Measurements from ENCODE around the gene WNT3. TPM values are rescaled to one million over a fixed set of nuclear protein-coding genes. Genes with fewer than 3 reads are reported as not detected.

The WNT3 gene
- total and polyA plus RNA-seq, 2 donors (not counting 3 experiments of a cell fraction or from before 2014, with no cell fraction given), result 1.4 to 2.1 TPM

DNA sequence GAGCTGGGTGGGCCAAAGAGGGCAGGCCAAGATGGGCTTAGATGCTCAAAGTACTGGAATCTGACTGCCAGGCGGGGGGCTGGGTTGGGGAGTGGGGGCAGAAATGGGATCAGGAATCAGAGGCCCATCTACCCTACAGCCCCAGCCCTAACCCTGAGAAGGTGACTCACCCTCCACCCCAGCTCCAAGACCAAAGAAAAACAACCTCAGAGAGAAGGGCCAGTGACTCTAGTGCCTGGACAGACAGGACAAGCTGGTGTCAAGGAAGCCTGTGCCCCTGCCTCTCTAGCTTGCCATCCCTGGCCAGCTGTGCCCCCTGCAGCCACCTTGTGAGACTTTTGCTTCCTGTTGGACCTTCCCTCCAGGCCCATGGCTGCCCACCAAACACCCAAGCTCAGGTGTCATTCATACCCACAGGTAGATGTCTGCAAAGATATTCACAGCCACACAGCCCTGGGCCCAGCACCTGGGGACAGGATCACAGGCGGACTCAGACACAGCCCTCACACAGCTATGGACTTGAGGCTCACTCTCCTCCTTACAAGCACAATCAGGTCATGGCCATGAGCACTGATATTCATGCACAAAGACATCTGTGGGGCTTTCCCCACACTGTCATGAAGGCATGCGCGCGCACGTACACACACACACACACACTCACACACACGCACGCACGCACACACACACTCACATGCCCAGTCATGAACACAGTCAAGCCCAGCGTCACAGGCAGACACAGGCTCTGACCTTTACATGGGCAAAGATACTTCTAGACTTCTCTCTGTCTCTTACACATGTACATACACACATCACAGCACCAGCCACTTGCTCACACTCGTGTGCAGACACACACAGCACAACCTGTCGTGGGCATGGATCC lies 2.8 kb downstream of the WNT3 start:
- peaks cover 46 to 55% of the 10 kb centered on the region in 2 experiments for H3K27me3 ChIP-seq (ENCODE audit: control insufficient read depth in 2 of 2, insufficient read depth in 2 of 2, low read length in 2 of 2)
- no peaks in the 10 kb centered on the region for H3K9me3 ChIP-seq (replicated peaks; ENCODE audit: control insufficient read depth, insufficient read depth, low read length)
- DNase-seq (ENCODE audit: low read depth, low spot score), result no peak
- H3K27ac ChIP-seq (ENCODE audit: insufficient read depth, low read depth, low read length), result no peak overlapping the region
- H4K20me1 ChIP-seq (replicated peaks; ENCODE audit: control insufficient read depth, extremely low read depth, insufficient read depth, low read length), result no peaks in the 10 kb centered on the region
- H3K4me3 ChIP-seq (replicated peaks in 1 of 3; ENCODE audit: insufficient read depth in 1 of 3, low read depth in 1 of 3, low read length in 3 of 3), result no peak overlapping the region
- dilution Hi-C loops (cut with MboI; ENCODE audit: extremely low pct_ligation_motif_present, low sequenced_read_pairs) (no loop called here), intact Hi-C loops (cut with micrococcal nuclease) (no loop called here)
- no peaks in the 10 kb centered on the region for H3K9me1 ChIP-seq (replicated peaks; ENCODE audit: control insufficient read depth, extremely low read depth, insufficient read depth, low read length)
- BruUV-seq (replicated peaks), result no TSS peak
- H2AFZ ChIP-seq (ENCODE audit: low read depth, low read length), result no peak overlapping the region
- H3K9ac ChIP-seq (replicated peaks; ENCODE audit: extremely low read depth, insufficient read depth, low read length), result no peak overlapping the region
- no peaks in the 10 kb centered on the region for H3K4me1 ChIP-seq (ENCODE audit: control insufficient read depth, extremely low read depth, insufficient read depth, low read length)
- ChIA-PET POLR2A (no interaction called here), CTCF (interaction anchor here (0.7 to 2.7 kb wide), 5 partner anchors 10 to 127 kb away, joined by 3 to 11 read pairs (median 8); no protein-coding TSS in a partner anchor)
- FAIRE-seq, result no peak
- no peaks in the 10 kb centered on the region for H3K36me3 ChIP-seq (ENCODE audit: control insufficient read depth in 2 of 2, extremely low read depth in 1 of 2, insufficient read depth in 2 of 2, low read length in 2 of 2)
- H3K4me2 ChIP-seq (ENCODE audit: insufficient read depth, low read length), result no peak overlapping the region
- no peaks in the 10 kb centered on the region for H3K79me2 ChIP-seq (ENCODE audit: control insufficient read depth, insufficient read depth, low read length)
- no peak for TF ChIP-seq JUN (IDR thresholded peaks at IDR 0.05; ENCODE audit: borderline replicate concordance, insufficient read depth, insufficient read length, low read depth)
- TF ChIP-seq, protein P1, sequence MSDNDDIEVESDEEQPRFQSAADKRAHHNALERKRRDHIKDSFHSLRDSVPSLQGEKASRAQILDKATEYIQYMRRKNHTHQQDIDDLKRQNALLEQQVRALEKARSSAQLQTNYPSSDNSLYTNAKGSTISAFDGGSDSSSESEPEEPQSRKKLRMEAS (IDR thresholded peaks at IDR 0.05; ENCODE audit: insufficient read depth, insufficient read length), result no peak

GRCh38 chr17:46814446-46814845 lies 4.0 kb downstream of the WNT3 start:
- H3K9ac ChIP-seq (replicated peaks; ENCODE audit: extremely low read depth, insufficient read depth, low read length), result no peak overlapping the region
- H3K36me3 ChIP-seq (ENCODE audit: control insufficient read depth in 2 of 2, extremely low read depth in 1 of 2, insufficient read depth in 2 of 2, low read length in 2 of 2), result no peaks in the 10 kb centered on the region
- dilution Hi-C loops (cut with MboI; ENCODE audit: extremely low pct_ligation_motif_present, low sequenced_read_pairs), result no loop called here
- no peak overlapping the region for H3K4me2 ChIP-seq (ENCODE audit: insufficient read depth, low read length)
- no peaks in the 10 kb centered on the region for H3K9me1 ChIP-seq (replicated peaks; ENCODE audit: control insufficient read depth, extremely low read depth, insufficient read depth, low read length)
- peaks cover 34 to 44% of the 10 kb centered on the region in 2 experiments for H3K27me3 ChIP-seq (ENCODE audit: control insufficient read depth in 2 of 2, insufficient read depth in 2 of 2, low read length in 2 of 2)
- DNase-seq (ENCODE audit: low read depth, low spot score) (no peak), FAIRE-seq (no peak)
- no peak for TF ChIP-seq EZH2 (IDR thresholded peaks at IDR 0.05; ENCODE audit: borderline replicate concordance, low read depth, low read length, severe bottlenecking)
- TF ChIP-seq POLR2AphosphoS5 (IDR thresholded peaks at IDR 0.05; ENCODE audit: insufficient read depth, low read depth, low read length), result no peak
- TF ChIP-seq GATA2 (IDR thresholded peaks at IDR 0.05; ENCODE audit: insufficient read depth, insufficient read length, low read depth, low read length), result no peak
- TF ChIP-seq POLR2A (IDR thresholded peaks at IDR 0.05; ENCODE audit: low read depth, low read length), result no peak
- TF ChIP-seq MYC (IDR thresholded peaks at IDR 0.05; ENCODE audit: low read depth, low read length), result no peak
- no peak for TF ChIP-seq FOS (IDR thresholded peaks at IDR 0.05; ENCODE audit: borderline replicate concordance, insufficient read depth, low read length)
- no peak for TF ChIP-seq JUN (IDR thresholded peaks at IDR 0.05; ENCODE audit: borderline replicate concordance, insufficient read depth, insufficient read length, low read depth)
- TF ChIP-seq, protein P2, sequence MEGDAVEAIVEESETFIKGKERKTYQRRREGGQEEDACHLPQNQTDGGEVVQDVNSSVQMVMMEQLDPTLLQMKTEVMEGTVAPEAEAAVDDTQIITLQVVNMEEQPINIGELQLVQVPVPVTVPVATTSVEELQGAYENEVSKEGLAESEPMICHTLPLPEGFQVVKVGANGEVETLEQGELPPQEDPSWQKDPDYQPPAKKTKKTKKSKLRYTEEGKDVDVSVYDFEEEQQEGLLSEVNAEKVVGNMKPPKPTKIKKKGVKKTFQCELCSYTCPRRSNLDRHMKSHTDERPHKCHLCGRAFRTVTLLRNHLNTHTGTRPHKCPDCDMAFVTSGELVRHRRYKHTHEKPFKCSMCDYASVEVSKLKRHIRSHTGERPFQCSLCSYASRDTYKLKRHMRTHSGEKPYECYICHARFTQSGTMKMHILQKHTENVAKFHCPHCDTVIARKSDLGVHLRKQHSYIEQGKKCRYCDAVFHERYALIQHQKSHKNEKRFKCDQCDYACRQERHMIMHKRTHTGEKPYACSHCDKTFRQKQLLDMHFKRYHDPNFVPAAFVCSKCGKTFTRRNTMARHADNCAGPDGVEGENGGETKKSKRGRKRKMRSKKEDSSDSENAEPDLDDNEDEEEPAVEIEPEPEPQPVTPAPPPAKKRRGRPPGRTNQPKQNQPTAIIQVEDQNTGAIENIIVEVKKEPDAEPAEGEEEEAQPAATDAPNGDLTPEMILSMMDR (IDR thresholded peaks at IDR 0.05; ENCODE audit: extremely low read depth in 1 of 2, insufficient read depth in 1 of 2, low read depth in 1 of 2, low read length in 2 of 2), result no peak
- TF ChIP-seq, protein P1 (IDR thresholded peaks at IDR 0.05; ENCODE audit: insufficient read depth, insufficient read length), result no peak
- intact Hi-C loops (cut with micrococcal nuclease), result no loop called here
- BruUV-seq (replicated peaks), result no TSS peak
- no peaks in the 10 kb centered on the region for H3K9me3 ChIP-seq (replicated peaks; ENCODE audit: control insufficient read depth, insufficient read depth, low read length)
- no peak overlapping the region for H2AFZ ChIP-seq (ENCODE audit: low read depth, low read length)
- no peaks in the 10 kb centered on the region for H3K79me2 ChIP-seq (ENCODE audit: control insufficient read depth, insufficient read depth, low read length)
- no peak overlapping the region for H3K4me3 ChIP-seq (replicated peaks in 1 of 3; ENCODE audit: insufficient read depth in 1 of 3, low read depth in 1 of 3, low read length in 3 of 3)
- H3K4me1 ChIP-seq (ENCODE audit: control insufficient read depth, extremely low read depth, insufficient read depth, low read length), result no peaks in the 10 kb centered on the region
- H4K20me1 ChIP-seq (replicated peaks; ENCODE audit: control insufficient read depth, extremely low read depth, insufficient read depth, low read length), result no peaks in the 10 kb centered on the region
- ChIA-PET POLR2A (no interaction called here), CTCF (interaction anchor here (1.0 to 2.7 kb wide), 4 partner anchors 8 to 128 kb away, joined by 4 to 11 read pairs (median 8); no protein-coding TSS in a partner anchor)
- H3K27ac ChIP-seq (ENCODE audit: insufficient read depth, low read depth, low read length), result no peak overlapping the region

All from endothelial cell of umbilical vein (primary cell).